K562 (cell line): Measurements from ENCODE around the gene POLR3A. TPM values are rescaled to one million over a fixed set of nuclear protein-coding genes. Genes with fewer than 3 reads are reported as not detected.
A peak's percentile ranks its signal among the peaks of the same experiment; 100 is the strongest.

ENCODE experiments used
- ATF1 ChIP-seq, 2 experiments: fragments of 450-650 bp in 1 of 2; IDR thresholded peaks; 2 replicates each; pipeline ENCODE4 v1.6.1; 2016; ENCODE audit warnings: missing compliant biosample characterization in 1 of 2, missing genetic modification characterization in 1 of 2
- DIDO1 ChIP-seq: fragments of 450-650 bp; IDR thresholded peaks from 2 replicates; pipeline ENCODE4 v1.6.1; 2016; ENCODE audit warnings: low read depth, missing biosample characterization, missing genetic modification characterization
- FOXK1 ChIP-seq: sonication (generic); formaldehyde crosslinking; IDR thresholded peaks from 2 replicates; pipeline ENCODE4 v1.8.0; 2022; ENCODE audit warnings: missing genetic modification reagents, mild to moderate bottlenecking, borderline replicate concordance
- GATAD2B ChIP-seq: fragments of 450-650 bp; IDR thresholded peaks from 2 replicates; pipeline ENCODE4 v1.6.1; 2017; ENCODE audit warnings: mild to moderate bottlenecking, borderline replicate concordance
- GTF2A2 ChIP-seq: IDR thresholded peaks from 2 replicates; pipeline ENCODE4 v1.6.1; 2016; ENCODE audit warnings: mild to moderate bottlenecking, missing genetic modification characterization, missing compliant biosample characterization
- HCFC1 ChIP-seq: IDR thresholded peaks from 2 replicates; pipeline ENCODE4 v1.6.1; 2012; ENCODE audit warnings: low read depth, low read length, improper control_type of control experiment
- IRF9 ChIP-seq: fragments of 450-650 bp; IDR thresholded peaks from 2 replicates; pipeline ENCODE4 v1.6.1; 2016; ENCODE audit warnings: missing biosample characterization, missing genetic modification characterization
- MXI1 ChIP-seq: IDR thresholded peaks from 2 replicates; pipeline ENCODE4 v1.6.1; 2011; ENCODE audit warnings: low read depth, mild to moderate bottlenecking, improper control_type of control experiment, low read length
- PTRF ChIP-seq: fragments of 450-650 bp; IDR thresholded peaks from 2 replicates; pipeline ENCODE4 v1.6.1; 2016; ENCODE audit warnings: mild to moderate bottlenecking, missing genetic modification characterization, missing compliant biosample characterization
- RBBP5 ChIP-seq: fragments of 200-600 bp; sonication (generic); IDR thresholded peaks from 2 replicates; pipeline ENCODE4 v1.6.1; 2012; ENCODE audit warnings: borderline replicate concordance, mild to moderate bottlenecking, low read length, control low read depth, inconsistent platforms; ENCODE audit not compliant: insufficient read depth, poor library complexity, severe bottlenecking
- RBM14 ChIP-seq: fragments of 200-400 bp; formaldehyde crosslinking; IDR thresholded peaks from 2 replicates; pipeline ENCODE4 v1.6.1; 2018; ENCODE audit warnings: low read depth, mild to moderate bottlenecking, low read length, moderate library complexity, borderline replicate concordance; ENCODE audit not compliant: insufficient read depth
- RFX7 ChIP-seq: fragments of 250-450 bp; sonication (Bioruptor Pico); IDR thresholded peaks from 2 replicates; pipeline ENCODE4 v1.5.1; 2021; ENCODE audit warnings: mild to moderate bottlenecking
- SREBF1 ChIP-seq: fragments of 150-350 bp; IDR thresholded peaks from 2 replicates; pipeline ENCODE4 v1.6.1; 2014; ENCODE audit warnings: antibody characterized with exemption, low read depth, low read length, borderline replicate concordance
- TFE3 ChIP-seq: fragments of 450-650 bp; formaldehyde crosslinking; IDR thresholded peaks from 2 replicates; pipeline ENCODE4 v1.4.0; 2020; ENCODE audit warnings: mild to moderate bottlenecking, mixed read lengths
- ZNF197 ChIP-seq: fragments of 200-800 bp; sonication (Bioruptor generic); IDR thresholded peaks from 2 replicates; pipeline ENCODE4 v1.6.1; 2016; ENCODE audit warnings: low read depth, missing genetic modification characterization, missing compliant biosample characterization
- ZNF639 ChIP-seq, 2 experiments: fragments of 200-800 bp in 1 of 2; sonication (Bioruptor generic) in 1 of 2; sonication (generic) in 1 of 2; formaldehyde crosslinking in 1 of 2; IDR thresholded peaks in 1 of 2; conservative IDR thresholded peaks in 1 of 2; 2 replicates each; pipeline versions ENCODE4 v1.5.0 to v1.6.1; 2016 to 2020; ENCODE audit warnings: missing compliant biosample characterization in 1 of 2, missing genetic modification characterization in 1 of 2, missing genetic modification reagents in 1 of 2
- polyA plus RNA-seq, 8 experiments: library from polyadenylated mRNA; depleted of rRNA in 4 of 8; stranded (reverse) in 5 of 8; unstranded in 3 of 8; fragments of >200 nt; fragmentation: Nextera tagmentation in 2 of 8; fragmentation: Illumina TruSeq in 1 of 8; extraction: Ambion mirVana in 2 of 8; extraction: Trizol in 1 of 8; gene quantifications; 2 replicates each; pipeline versions ENCODE4 v1.2.1 to v1.2.3, GENCODE V29; 2011 to 2014; ENCODE audit warnings: inconsistent platforms in 1 of 8, missing spikeins in 1 of 8
- total RNA-seq, 7 experiments: library from RNA; depleted of rRNA in 6 of 7; stranded (reverse); fragments of >200 nt in 6 of 7; fragmentation: Illumina TruSeq in 2 of 7; extraction: Trizol in 2 of 7; gene quantifications; 2 replicates each; pipeline versions ENCODE4 v1.2.1 to v1.2.3, GENCODE V29; 2011 to 2021; ENCODE audit warnings: low replicate concordance in 1 of 7
- TF ChIP-seq, protein P1 (sequence below): fragments of 250-450 bp; sonication (Bioruptor Pico); IDR thresholded peaks from 2 replicates; pipeline ENCODE4 v1.5.0; 2021
- TF ChIP-seq, protein P2 (sequence below): fragments of 200-800 bp; sonication (Bioruptor generic); IDR thresholded peaks from 2 replicates; pipeline ENCODE4 v1.6.1; 2017; ENCODE audit warnings: missing genetic modification characterization, missing compliant biosample characterization

Gene POLR3A
- total and polyA plus RNA-seq, 9 of the 15 experiments (the other 6 are each of a cell fraction or from before 2014, with no cell fraction given): 14.9 to 37.0 (median 26.7) TPM

GRCh38 chr10:77970869-77971803, 58.2 kb downstream of the POLR3A start (continued):
- TF ChIP-seq FOXK1 (CRISPR knock-in tag) (peak; percentile 71; the same call in 1 of the 2 replicates), GTF2A2 (tag) (peak; percentile 72), MXI1 (no peak), ATF1 (CRISPR knock-in tag; IDR thresholded peaks at IDR 0.05) (no peak), ATF1 (tag; IDR thresholded peaks at IDR 0.05) (peak; percentile 71), PTRF (tag) (no peak), HCFC1 (no peak), IRF9 (tag) (no peak), RBM14 (no peak), TFE3 (CRISPR knock-in tag) (peak; percentile 10; the same call in 1 of the 2 replicates), ZNF639 (CRISPR knock-in tag; conservative IDR thresholded peaks at IDR 0.05 in 1 of 2, IDR thresholded peaks at IDR 0.05 in 1 of 2) (peak in 1 of 2 experiments; percentile 92; a peak in 2 of 4 replicates), SREBF1 (no peak), RFX7 (CRISPR knock-in tag) (peak; percentile 68; the same call in 1 of the 2 replicates), ZNF197 (CRISPR knock-in tag) (0 out of 2 replicates have a peak, but pooled peaks have one; percentile 22), GATAD2B (peak; percentile 85), RBBP5 (peak; percentile 69), DIDO1 (tag) (peak; percentile 41; the same call in 1 of the 2 replicates)
- TF ChIP-seq, protein P1, sequence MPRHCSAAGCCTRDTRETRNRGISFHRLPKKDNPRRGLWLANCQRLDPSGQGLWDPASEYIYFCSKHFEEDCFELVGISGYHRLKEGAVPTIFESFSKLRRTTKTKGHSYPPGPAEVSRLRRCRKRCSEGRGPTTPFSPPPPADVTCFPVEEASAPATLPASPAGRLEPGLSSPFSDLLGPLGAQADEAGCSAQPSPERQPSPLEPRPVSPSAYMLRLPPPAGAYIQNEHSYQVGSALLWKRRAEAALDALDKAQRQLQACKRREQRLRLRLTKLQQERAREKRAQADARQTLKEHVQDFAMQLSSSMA: no peak
- TF ChIP-seq, protein P2, sequence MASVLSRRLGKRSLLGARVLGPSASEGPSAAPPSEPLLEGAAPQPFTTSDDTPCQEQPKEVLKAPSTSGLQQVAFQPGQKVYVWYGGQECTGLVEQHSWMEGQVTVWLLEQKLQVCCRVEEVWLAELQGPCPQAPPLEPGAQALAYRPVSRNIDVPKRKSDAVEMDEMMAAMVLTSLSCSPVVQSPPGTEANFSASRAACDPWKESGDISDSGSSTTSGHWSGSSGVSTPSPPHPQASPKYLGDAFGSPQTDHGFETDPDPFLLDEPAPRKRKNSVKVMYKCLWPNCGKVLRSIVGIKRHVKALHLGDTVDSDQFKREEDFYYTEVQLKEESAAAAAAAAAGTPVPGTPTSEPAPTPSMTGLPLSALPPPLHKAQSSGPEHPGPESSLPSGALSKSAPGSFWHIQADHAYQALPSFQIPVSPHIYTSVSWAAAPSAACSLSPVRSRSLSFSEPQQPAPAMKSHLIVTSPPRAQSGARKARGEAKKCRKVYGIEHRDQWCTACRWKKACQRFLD (CRISPR knock-in tag): peak; percentile 97
